K562 (cell line): ENCODE measurements around the gene FAAP100. TPM values are rescaled to one million over a fixed set of nuclear protein-coding genes. Genes with fewer than 3 reads are reported as not detected.
A peak's percentile ranks its signal among the peaks of the same experiment; 100 is the strongest.

Experiments
- ATAC-seq: fragments of 200-7000 bp; cut with Tn5 transposase; 3 replicates; pipeline ENCODE4 v1.9.1; 2020; ENCODE audit warnings: moderate library complexity
- BruUV-seq: library from RNA; stranded (reverse); fragments of 400-500 nt; replicated peaks from 2 replicates; lab custom pipeline; 2021; lab: Mats Ljungman, UMichigan
- CTCF ChIA-PET: fragments of 300-600 bp; formaldehyde crosslinking; extraction: SDS; loops from one replicate; lab custom pipeline; 2021; ENCODE audit warnings: low intra/inter-chr PET ratio; lab: Yijun Ruan, JAX
- POLR2A ChIA-PET: fragments of 300-600, 350-650 bp; sonication (Branson Sonifier 250); formaldehyde crosslinking; extraction: SDS; loops from one replicate; lab custom pipeline; 2021; ENCODE audit warnings: antibody characterized with exemption, inconsistent platforms; lab: Yijun Ruan, JAX
- DNase-seq, 4 experiments: peaks; one replicate each; pipeline versions ENCODE4 v3.0.0 to v3.0.0-alpha.2; 2011 to 2018; ENCODE audit warnings: low spot score in 3 of 4, mixed read lengths in 3 of 4; ENCODE audit errors: extremely low read depth in 1 of 4
- FAIRE-seq: peaks from 2 replicates; lab custom pipeline; 2011; peaks lifted over from hg19 to GRCh38; lab: Jason Lieb, UNC
- H2AFZ ChIP-seq: 2 replicates; pipeline ENCODE4 v1.6.0; 2011; ENCODE audit warnings: low read depth, low read length, control low read depth, inconsistent platforms
- H3K27ac ChIP-seq: fragments of 200-600 bp; 3 replicates; pipeline ENCODE4 v1.8.0; 2011; ENCODE audit warnings: low read depth, mild to moderate bottlenecking, control low read depth, inconsistent platforms, low read length, moderate library complexity, mixed read lengths; ENCODE audit errors: extremely low read depth
- H3K27me3 ChIP-seq, 2 experiments: fragments of 300-600 bp in 1 of 2; 2 replicates in 1 of 2; 3 replicates in 1 of 2; pipeline versions ENCODE4 v1.6.0 to v1.8.0; 2011; ENCODE audit warnings: inconsistent platforms in 2 of 2, low read length in 2 of 2, mild to moderate bottlenecking in 1 of 2, mixed read lengths in 1 of 2, moderate library complexity in 1 of 2; ENCODE audit not compliant: control insufficient read depth in 2 of 2, insufficient read depth in 2 of 2
- H3K36me3 ChIP-seq: fragments of 300-600 bp; 3 replicates; pipeline ENCODE4 v1.8.0; 2011; ENCODE audit warnings: mild to moderate bottlenecking, low read length, inconsistent platforms; ENCODE audit not compliant: control insufficient read depth, insufficient read depth
- H3K4me1 ChIP-seq, 2 experiments: fragments of 200-600 bp in 1 of 2; replicated peaks in 1 of 2; 2 replicates in 1 of 2; 3 replicates in 1 of 2; pipeline versions ENCODE4 v1.5.1 to v1.8.0; 2011; ENCODE audit warnings: inconsistent platforms in 2 of 2, low read length in 2 of 2, mild to moderate bottlenecking in 1 of 2, mixed read lengths in 1 of 2, moderate library complexity in 1 of 2; ENCODE audit not compliant: control insufficient read depth in 2 of 2, insufficient read depth in 2 of 2
- H3K4me2 ChIP-seq: 2 replicates; pipeline ENCODE4 v1.6.1; 2011; ENCODE audit warnings: low read length, control low read depth, inconsistent platforms, mixed read lengths; ENCODE audit not compliant: insufficient read depth
- H3K4me3 ChIP-seq: fragments of 200-600 bp; sonication (generic), shearing (Covaris generic); 2 replicates; pipeline ENCODE4 v1.5.1; 2016; ENCODE audit warnings: control low read depth, inconsistent platforms
- H3K79me2 ChIP-seq: fragments of 200-600 bp; 3 replicates; pipeline ENCODE4 v1.8.0; 2011; ENCODE audit warnings: low read length, inconsistent platforms; ENCODE audit not compliant: control insufficient read depth, insufficient read depth
- H3K9ac ChIP-seq, 2 experiments: 2 replicates each; pipeline versions ENCODE4 v1.6.0 to v1.6.1; 2011; ENCODE audit warnings: low read depth in 2 of 2, low read length in 2 of 2, control low read depth in 1 of 2, inconsistent platforms in 1 of 2, mild to moderate bottlenecking in 1 of 2, mixed read lengths in 1 of 2; ENCODE audit not compliant: insufficient read depth in 1 of 2
- H3K9me1 ChIP-seq: one replicate; pipeline ENCODE4 v1.6.0; 2011; ENCODE audit warnings: inconsistent platforms, mild to moderate bottlenecking, low read length, moderate library complexity; ENCODE audit not compliant: control insufficient read depth, insufficient read depth
- H3K9me3 ChIP-seq: replicated peaks from 2 replicates; pipeline ENCODE4 v1.5.1; 2011; ENCODE audit warnings: low read depth, low read length, inconsistent platforms; ENCODE audit not compliant: control insufficient read depth, insufficient read depth
- H4K20me1 ChIP-seq: replicated peaks from 2 replicates; pipeline ENCODE4 v1.6.1; 2011; ENCODE audit warnings: low read length, inconsistent platforms, mixed read lengths; ENCODE audit not compliant: control insufficient read depth, insufficient read depth
- CEBPB ChIP-seq: fragments of 450-650 bp; IDR thresholded peaks from 2 replicates; pipeline ENCODE4 v1.6.1; 2016; ENCODE audit warnings: missing genetic modification characterization, missing compliant biosample characterization
- CHAMP1 ChIP-seq: fragments of 450-650 bp; IDR thresholded peaks from 2 replicates; pipeline ENCODE4 v1.6.1; 2016; ENCODE audit warnings: mild to moderate bottlenecking
- RBM17 ChIP-seq: fragments of 200-400 bp; formaldehyde crosslinking; IDR thresholded peaks from 2 replicates; pipeline ENCODE4 v1.6.1; 2017; ENCODE audit warnings: low read depth, mild to moderate bottlenecking, low read length, borderline replicate concordance
- SFPQ ChIP-seq: fragments of 200-400 bp; formaldehyde crosslinking; IDR thresholded peaks from 2 replicates; pipeline ENCODE4 v1.6.1; 2017; ENCODE audit warnings: mild to moderate bottlenecking, low read depth, low read length, moderate library complexity
- SMAD2 ChIP-seq: fragments of 150-350 bp; IDR thresholded peaks from 2 replicates; pipeline ENCODE4 v1.6.1; 2014; ENCODE audit warnings: low read depth, mild to moderate bottlenecking, low read length
- TAF15 ChIP-seq: fragments of 200-400 bp; formaldehyde crosslinking; IDR thresholded peaks from 2 replicates; pipeline ENCODE4 v1.6.1; 2017; ENCODE audit warnings: mild to moderate bottlenecking, low read depth, low read length, moderate library complexity
- THAP7 ChIP-seq: fragments of 250-450 bp; sonication (Bioruptor Pico); IDR thresholded peaks from 2 replicates; pipeline ENCODE4 v1.5.0; 2021
- ZNF217 ChIP-seq: sonication (generic); formaldehyde crosslinking; IDR thresholded peaks from 2 replicates; pipeline ENCODE4 v1.8.0; 2022; ENCODE audit warnings: mild to moderate bottlenecking, missing genetic modification reagents
- ZNF232 ChIP-seq: sonication (generic); formaldehyde crosslinking; IDR thresholded peaks from 2 replicates; pipeline ENCODE4 v1.8.0; 2022; ENCODE audit warnings: mild to moderate bottlenecking, missing genetic modification reagents
- ZNF740 ChIP-seq, 3 experiments: fragments of 200-800 bp in 1 of 3; sonication (Bioruptor generic) in 1 of 3; sonication (generic) in 1 of 3; formaldehyde crosslinking in 1 of 3; IDR thresholded peaks; 2 replicates each; pipeline versions ENCODE4 v1.6.1 to v1.8.0; 2016 to 2022; ENCODE audit warnings: mild to moderate bottlenecking in 2 of 3, missing compliant biosample characterization in 2 of 3, missing genetic modification characterization in 2 of 3, missing genetic modification reagents in 1 of 3
- WGBS: fragments of 100-300 bp; shearing (Covaris generic); methylation state at CpG from one replicate; pipeline ENCODE4 v1.1.6; 2016; ENCODE audit warnings: low coverage, mixed read lengths; ENCODE audit not compliant: insufficient coverage; ENCODE audit errors: missing lambda C conversion rate; 5-methylcytosine and 5-hydroxymethylcytosine counted together
- in situ Hi-C: fragments of 300-500 bp; cut with MboI; formaldehyde crosslinking; loops from 4 replicates; pipeline ENCODE4 v1.15.0; 2018; ENCODE audit warnings: inconsistent platforms, mixed read lengths
- intact Hi-C: fragments of 100-400 bp; cut with micrococcal nuclease; formaldehyde crosslinking; loops from 2 replicates; pipeline ENCODE4 v1.14.2; 2022
- polyA plus RNA-seq, 8 experiments: library from polyadenylated mRNA; depleted of rRNA in 4 of 8; stranded (reverse) in 5 of 8; unstranded in 3 of 8; fragments of >200 nt; fragmentation: Nextera tagmentation in 2 of 8; fragmentation: Illumina TruSeq in 1 of 8; extraction: Ambion mirVana in 2 of 8; extraction: Trizol in 1 of 8; gene quantifications; 2 replicates each; pipeline versions ENCODE4 v1.2.1 to v1.2.3, GENCODE V29; 2011 to 2014; ENCODE audit warnings: inconsistent platforms in 1 of 8, missing spikeins in 1 of 8
- total RNA-seq, 7 experiments: library from RNA; depleted of rRNA in 6 of 7; stranded (reverse); fragments of >200 nt in 6 of 7; fragmentation: Illumina TruSeq in 2 of 7; extraction: Trizol in 2 of 7; gene quantifications; 2 replicates each; pipeline versions ENCODE4 v1.2.1 to v1.2.3, GENCODE V29; 2011 to 2021; ENCODE audit warnings: low replicate concordance in 1 of 7
- TF ChIP-seq, protein P1 (sequence below): fragments of 250-450 bp; sonication (Bioruptor Pico); IDR thresholded peaks from 2 replicates; pipeline ENCODE4 v1.5.0; 2020; ENCODE audit warnings: mild to moderate bottlenecking

The FAAP100 gene
- total and polyA plus RNA-seq, 9 of the 15 experiments (the other 6 are each of a cell fraction or from before 2014, with no cell fraction given), result 0.31 to 51.2 (median 12.6) TPM

DNA sequence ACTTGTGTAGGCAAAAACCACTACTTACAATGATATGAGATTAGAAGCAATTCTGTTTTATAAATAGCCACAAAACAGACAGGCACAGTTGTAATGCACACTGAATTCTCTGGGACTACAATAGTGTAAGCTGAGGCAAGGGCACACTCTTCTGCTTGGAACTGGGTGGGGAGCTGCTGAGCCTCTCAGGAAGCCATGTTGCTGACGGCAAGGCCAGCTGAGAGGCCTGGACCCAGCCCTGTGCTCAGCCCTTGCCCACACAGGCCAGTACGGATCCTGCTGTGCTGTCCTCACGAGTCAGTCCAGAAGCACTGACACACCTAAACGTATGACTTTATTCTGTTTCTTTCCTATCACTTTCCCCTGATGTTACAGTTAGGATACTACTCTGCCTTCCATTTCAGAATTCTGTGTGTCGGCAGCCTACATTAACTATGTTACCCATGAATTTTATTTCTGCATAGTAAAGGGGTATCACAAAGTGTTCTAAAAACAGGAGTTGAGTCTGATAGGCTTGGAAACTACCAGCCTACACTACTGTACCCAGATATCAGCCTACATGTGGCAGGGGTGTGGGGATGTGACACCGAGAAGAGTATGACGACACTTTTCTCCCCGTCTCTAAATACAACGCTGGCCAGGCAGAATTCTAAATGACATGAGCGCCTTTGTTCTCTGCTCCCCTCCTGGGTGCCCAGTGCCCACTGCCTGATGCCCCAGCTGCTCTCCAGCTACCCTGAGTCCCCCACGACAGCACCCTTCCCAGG lies 41.1 kb upstream of the FAAP100 start:
- no peak overlapping the region for H3K9ac ChIP-seq
- H3K27me3 ChIP-seq, result no peaks in the 10 kb centered on the region
- DNase-seq, result no peak
- H3K4me2 ChIP-seq, result no peak overlapping the region
- no peak for ATAC-seq
- H3K79me2 ChIP-seq, result peaks cover 3% of the 10 kb centered on the region; the same call in 2 of the 3 replicates
- H3K27ac ChIP-seq, result no peak overlapping the region
- no peaks in the 10 kb centered on the region for H3K4me1 ChIP-seq
- in situ Hi-C loops, result no loop called here
- H3K36me3 ChIP-seq, result peaks cover 91% of the 10 kb centered on the region; the same call in 2 of the 3 replicates
- TSS peak; percentile 27 for BruUV-seq
- CTCF ChIA-PET, result no interaction called here
- intact Hi-C loops, result no loop called here
- no peaks in the 10 kb centered on the region; the same call in 1 of the 2 replicates for H3K9me3 ChIP-seq
- no peak overlapping the region for H3K4me3 ChIP-seq
- no peak overlapping the region for H2AFZ ChIP-seq
- H4K20me1 ChIP-seq, result no peaks in the 10 kb centered on the region
- WGBS, result 94% methylated on average over 11 of the region's 11 CpGs
- no peak for FAIRE-seq
- peaks cover 4% of the 10 kb centered on the region for H3K9me1 ChIP-seq
- POLR2A ChIA-PET, result interaction anchor here (0.6 kb wide), 1 partner anchor 34 kb away, joined by 3 read pairs; no protein-coding TSS in a partner anchor
- no peak for TF ChIP-seq SFPQ
- TF ChIP-seq TAF15, result no peak
- no peak for TF ChIP-seq THAP7 (CRISPR knock-in tag)
- TF ChIP-seq, protein P1, sequence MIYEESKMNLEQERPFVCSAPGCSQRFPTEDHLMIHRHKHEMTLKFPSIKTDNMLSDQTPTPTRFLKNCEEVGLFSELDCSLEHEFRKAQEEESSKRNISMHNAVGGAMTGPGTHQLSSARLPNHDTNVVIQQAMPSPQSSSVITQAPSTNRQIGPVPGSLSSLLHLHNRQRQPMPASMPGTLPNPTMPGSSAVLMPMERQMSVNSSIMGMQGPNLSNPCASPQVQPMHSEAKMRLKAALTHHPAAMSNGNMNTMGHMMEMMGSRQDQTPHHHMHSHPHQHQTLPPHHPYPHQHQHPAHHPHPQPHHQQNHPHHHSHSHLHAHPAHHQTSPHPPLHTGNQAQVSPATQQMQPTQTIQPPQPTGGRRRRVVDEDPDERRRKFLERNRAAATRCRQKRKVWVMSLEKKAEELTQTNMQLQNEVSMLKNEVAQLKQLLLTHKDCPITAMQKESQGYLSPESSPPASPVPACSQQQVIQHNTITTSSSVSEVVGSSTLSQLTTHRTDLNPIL, result no peak
- no peak for TF ChIP-seq ZNF740 (CRISPR knock-in tag; IDR thresholded peaks at IDR 0.05)
- no peak for TF ChIP-seq ZNF740 (tag; IDR thresholded peaks at IDR 0.05)
- TF ChIP-seq ZNF232 (CRISPR knock-in tag), result no peak
- TF ChIP-seq RBM17, result no peak
- no peak for TF ChIP-seq ZNF217 (CRISPR knock-in tag)
- TF ChIP-seq CHAMP1, result no peak
- no peak for TF ChIP-seq CEBPB
- TF ChIP-seq SMAD2, result no peak
